Ovary (tissue), 9 donors: ENCODE measurements around the gene ACO1. TPM values are rescaled to one million over a fixed set of nuclear protein-coding genes. Genes with fewer than 3 reads are reported as not detected.
"Not testable (repeated sequence)": the region's sequence is repeated elsewhere in the genome, so short reads cannot be mapped to it uniquely, and the experiment has no call there.

ENCODE experiments used
- DNase-seq, 5 donors: peaks; one replicate each; pipeline ENCODE4 v3.0.0-alpha.2; 2019 to 2020
- H3K27ac ChIP-seq, 2 donors: fragments of 200-600 bp; one replicate each; pipeline versions ENCODE4 v1.5.1 to v1.8.0; 2019 to 2022
- H3K27me3 ChIP-seq: fragments of 200-600 bp; one replicate; pipeline ENCODE4 v1.8.0; 2022
- H3K36me3 ChIP-seq: fragments of 200-600 bp; sonication (generic); one replicate; pipeline ENCODE4 v1.5.1; 2019
- H3K4me1 ChIP-seq: one replicate; pipeline ENCODE4 v1.8.1; 2013; ENCODE audit warnings: mild to moderate bottlenecking, moderate library complexity; ENCODE audit not compliant: insufficient read depth
- H3K4me3 ChIP-seq: fragments of 200-600 bp; sonication (generic); one replicate; pipeline ENCODE4 v1.5.1; 2017
- H3K9me3 ChIP-seq, 2 donors: fragments of 200-600 bp in 1 of 2; sonication (generic) in 1 of 2; one replicate each; pipeline versions ENCODE4 v1.5.1 to v1.8.1; 2013 to 2019; ENCODE audit warnings: mild to moderate bottlenecking in 1 of 2, moderate library complexity in 1 of 2
- CTCF ChIP-seq, 3 donors: fragments of 450-650 bp in 2 of 3; fragments of 200-600 bp in 1 of 3; IDR thresholded peaks; one replicate each; pipeline versions ENCODE4 v1.5.1 to v1.8.0; 2016 to 2022; ENCODE audit warnings: antibody characterized with exemption in 3 of 3, mild to moderate bottlenecking in 1 of 3
- EP300 ChIP-seq: sonication (generic); formaldehyde crosslinking; IDR thresholded peaks from one replicate; pipeline ENCODE4 v1.6.1; 2017; ENCODE audit warnings: antibody characterized with exemption
- POLR2A ChIP-seq: fragments of 450-650 bp; IDR thresholded peaks from one replicate; pipeline ENCODE4 v1.6.1; 2017; ENCODE audit warnings: antibody characterized with exemption, mild to moderate bottlenecking, moderate library complexity
- WGBS, 3 donors: extraction: QIAGEN DNeasy Blood & Tissue Kit in 1 of 3; methylation state at CpG; one replicate each; pipeline versions ENCODE4 v1.1.5 to v1.1.7; 2013 to 2017; 5-methylcytosine and 5-hydroxymethylcytosine counted together
- intact Hi-C, 4 donors: fragments of 100-400 bp; cut with DNase I; formaldehyde crosslinking; loops; one replicate each; pipeline versions ENCODE4 v1.11.0 to v1.15.1; 2022 to 2023
- polyA plus RNA-seq, 2 donors: library from polyadenylated mRNA; stranded (reverse); fragments of 200-250 nt in 1 of 2; fragments of 350-450 nt in 1 of 2; fragmentation: Illumina TruSeq in 1 of 2; extraction: RNeasy Lipid Tissue Mini Kit (QIAGEN cat#74804) in 1 of 2; gene quantifications; one replicate each; pipeline ENCODE4 v1.2.3, GENCODE V29; 2013 to 2014
- total RNA-seq, 7 donors: library from RNA; depleted of rRNA in 2 of 7; stranded (reverse); fragments of >200 nt in 2 of 7; fragmentation: NEBNext Ultra II Directional in 3 of 7; extraction: Animal tissue kit (Norgen Biotek cat#: 25700) in 3 of 7; gene quantifications; one replicate each; pipeline versions ENCODE4 v1.1.0 to v1.2.4, GENCODE V29; 2016 to 2023
- donor health status: DM: no; HTN: no; CAD: no; lungs with moderate emphysema.
- donor health status: DM: no; HTN: no; CAD: no.
- donor health status: Bipolar disorder and iron deficiency.
- donor health status: DM: yes; HTN: yes; CAD: no.
- donor health status: DM: no; HTN: no; CAD: no.
- donor health status: DM: yes; HTN: yes; CAD: no.

Gene ACO1
- total and polyA plus RNA-seq, 9 donors, result 15.6 to 111 (median 30.5) TPM

GRCh38 chr9:32350682-32351081, 33.8 kb upstream of the ACO1 start:
- H3K9me3 ChIP-seq, result no peaks in the 10 kb centered on the region
- no peak for TF ChIP-seq POLR2A
- TF ChIP-seq EP300, result no peak
- no peak for TF ChIP-seq CTCF (IDR thresholded peaks at IDR 0.05)
- no peaks in the 10 kb centered on the region for H3K4me1 ChIP-seq
- H3K27ac ChIP-seq, result no peak overlapping the region
- no peak for DNase-seq
- no peaks in the 10 kb centered on the region for H3K36me3 ChIP-seq
- intact Hi-C loops, result loop anchor here in 1 of 4 donors (5.0 kb wide), 1 partner anchor 357 kb away; no protein-coding TSS in a partner anchor
- H3K4me3 ChIP-seq, result no peak overlapping the region
- H3K27me3 ChIP-seq, result no peaks in the 10 kb centered on the region

GRCh38 chr9:32351845-32352244, 32.6 kb upstream of the ACO1 start:
- H3K27ac ChIP-seq, result no peak overlapping the region

GRCh38 chr9:32353476-32353875, 31.0 kb upstream of the ACO1 start:
- intact Hi-C loops, result loop anchor here in 1 of 4 donors (5.0 kb wide), 1 partner anchor 354 kb away; no protein-coding TSS in a partner anchor
- H3K9me3 ChIP-seq, DNase-seq, H3K27me3 ChIP-seq, H3K36me3 ChIP-seq, H3K4me3 ChIP-seq, H3K27ac ChIP-seq, H3K4me1 ChIP-seq: not testable (repeated sequence)
- 76 to 80% (median 77%) methylated on average over 3 of the region's 3 CpGs for WGBS, 3 donors

More at GRCh38 chr9:32351845-32352244, 32.6 kb upstream of the ACO1 start:
- 75 to 83% (median 76%) methylated on average over 3 of the region's 3 CpGs for WGBS, 3 donors
- Histone ChIP-seq H3K27me3 (no peaks in the 10 kb centered on the region), H3K36me3 (no peaks in the 10 kb centered on the region), H3K4me1 (no peaks in the 10 kb centered on the region), H3K4me3 (no peak overlapping the region), H3K9me3 (no peaks in the 10 kb centered on the region)
- TF ChIP-seq POLR2A (no peak), CTCF (IDR thresholded peaks at IDR 0.05) (no peak), EP300 (no peak)
- no peak for DNase-seq
- intact Hi-C loops, result loop anchor here in 1 of 4 donors (5.0 kb wide), 1 partner anchor 355 kb away; no protein-coding TSS in a partner anchor

- H3K4me3 ChIP-seq, result no peak overlapping the region
- no peak for TF ChIP-seq EP300
- TF ChIP-seq CTCF (IDR thresholded peaks at IDR 0.05), result no peak
- no peak for TF ChIP-seq POLR2A
- 64 to 74% (median 64%) methylated on average over 4 of the region's 4 CpGs for whole genome bisulfite sequencing, 3 donors
- intact Hi-C loops, result no loop called here
- no peaks in the 10 kb centered on the region for H3K4me1 ChIP-seq
- no peak overlapping the region for H3K27ac ChIP-seq
- no peaks in the 10 kb centered on the region for H3K9me3 ChIP-seq
- H3K36me3 ChIP-seq, result no peaks in the 10 kb centered on the region
- no peaks in the 10 kb centered on the region for H3K27me3 ChIP-seq
- DNase-seq, result no peak
Measured at GRCh38 chr9:32359452-32359851, 25.0 kb upstream of the ACO1 start.

- Histone ChIP-seq H3K36me3 (no peaks in the 10 kb centered on the region), H3K4me1 (no peaks in the 10 kb centered on the region), H3K27me3 (no peaks in the 10 kb centered on the region), H3K9me3 (no peaks in the 10 kb centered on the region), H3K4me3 (no peak overlapping the region), H3K27ac (no peak overlapping the region)
- WGBS, 3 donors, result 69 to 72% (median 70%) methylated on average over 5 of the region's 5 CpGs
- no peak for DNase-seq
- intact Hi-C loops, result no loop called here
- TF ChIP-seq EP300 (no peak), CTCF (IDR thresholded peaks at IDR 0.05) (no peak), POLR2A (no peak)
Measured at GRCh38 chr9:32360983-32361673, 23.3 kb upstream of the ACO1 start.
